ENCODE results near the gene RCAN1.

DNA sequence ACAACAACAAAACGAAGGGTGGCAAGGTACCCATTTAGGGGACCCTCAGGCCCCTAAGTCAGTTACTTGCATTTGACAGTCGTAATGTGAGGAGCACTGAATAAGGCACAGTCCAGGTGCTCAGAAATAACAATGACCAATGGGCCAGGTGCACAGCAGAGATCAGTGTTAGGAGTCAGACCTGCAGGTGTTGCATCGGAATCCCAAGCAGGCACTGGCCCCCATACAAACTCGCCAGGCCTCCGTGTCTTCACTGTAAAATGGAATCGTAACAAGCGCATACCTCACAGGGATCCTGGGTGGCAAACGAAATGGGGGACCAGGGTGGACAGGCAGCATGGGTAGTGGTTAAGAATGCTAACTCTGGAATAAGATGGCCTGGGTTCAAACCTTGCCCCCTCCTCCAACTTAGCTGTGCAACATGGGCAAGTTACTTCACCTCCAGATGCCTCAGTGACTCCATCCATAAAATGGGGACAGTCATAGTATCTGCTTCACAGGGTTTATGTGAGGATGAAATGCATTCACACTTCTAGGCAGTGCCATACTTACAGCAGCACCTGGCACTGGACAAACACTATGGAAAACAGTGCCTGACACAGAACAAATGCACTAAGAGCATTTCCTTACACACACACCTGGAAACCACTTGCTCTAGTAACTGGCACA lies 20.2 kb downstream of the RCAN1 start:
- TF ChIP-seq CTCF (IDR thresholded peaks at IDR 0.05; ENCODE audit: low read depth, low read length) (no peak), EZH2phosphoT487 (IDR thresholded peaks at IDR 0.05; ENCODE audit: low read depth) (no peak)

Data from OCI-LY3 (cell line).